Fibroblast of villous mesenchyme (primary cell): ENCODE data around the gene VSIG10L2. TPM values are rescaled to one million over a fixed set of nuclear protein-coding genes. Genes with fewer than 3 reads are reported as not detected.

Experiments
- DNase-seq: peaks from one replicate; pipeline ENCODE4 v3.0.0-alpha.2; 2010; ENCODE audit warnings: low read depth
- H3K4me3 ChIP-seq: 2 replicates; pipeline ENCODE4 v1.5.1; 2011; ENCODE audit warnings: low read depth, mild to moderate bottlenecking, low read length
- total RNA-seq: library from RNA; depleted of rRNA; stranded (reverse); fragments of >200 nt; gene quantifications from 2 replicates; pipeline ENCODE4 v1.2.3, GENCODE V29; 2012
- TF ChIP-seq, protein P1 (sequence below): IDR thresholded peaks from 2 replicates; pipeline ENCODE4 v1.5.1; 2012; ENCODE audit warnings: low read depth, mild to moderate bottlenecking, low read length; ENCODE audit not compliant: insufficient read depth

Gene VSIG10L2
- total RNA-seq, 1 donor: not detected

DNA sequence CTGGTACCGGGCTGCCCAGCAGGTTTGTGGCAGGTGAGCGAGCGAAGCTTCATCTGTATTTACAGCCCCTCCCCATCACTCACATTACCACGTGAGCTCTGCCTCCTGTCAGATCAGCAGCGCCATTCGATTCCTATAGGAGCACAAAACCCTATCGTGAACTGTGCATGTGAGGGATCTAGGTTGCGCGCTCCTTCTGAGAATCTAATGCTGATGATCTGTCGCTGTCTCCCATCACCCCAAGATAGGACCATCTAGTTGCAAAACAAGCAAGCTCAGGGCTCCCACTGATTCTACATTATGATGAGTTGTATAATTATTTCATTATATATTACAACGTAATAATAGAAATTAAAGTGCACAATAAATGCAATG, 15.8 kb upstream of the VSIG10L2 start:
- TF ChIP-seq, protein P1, sequence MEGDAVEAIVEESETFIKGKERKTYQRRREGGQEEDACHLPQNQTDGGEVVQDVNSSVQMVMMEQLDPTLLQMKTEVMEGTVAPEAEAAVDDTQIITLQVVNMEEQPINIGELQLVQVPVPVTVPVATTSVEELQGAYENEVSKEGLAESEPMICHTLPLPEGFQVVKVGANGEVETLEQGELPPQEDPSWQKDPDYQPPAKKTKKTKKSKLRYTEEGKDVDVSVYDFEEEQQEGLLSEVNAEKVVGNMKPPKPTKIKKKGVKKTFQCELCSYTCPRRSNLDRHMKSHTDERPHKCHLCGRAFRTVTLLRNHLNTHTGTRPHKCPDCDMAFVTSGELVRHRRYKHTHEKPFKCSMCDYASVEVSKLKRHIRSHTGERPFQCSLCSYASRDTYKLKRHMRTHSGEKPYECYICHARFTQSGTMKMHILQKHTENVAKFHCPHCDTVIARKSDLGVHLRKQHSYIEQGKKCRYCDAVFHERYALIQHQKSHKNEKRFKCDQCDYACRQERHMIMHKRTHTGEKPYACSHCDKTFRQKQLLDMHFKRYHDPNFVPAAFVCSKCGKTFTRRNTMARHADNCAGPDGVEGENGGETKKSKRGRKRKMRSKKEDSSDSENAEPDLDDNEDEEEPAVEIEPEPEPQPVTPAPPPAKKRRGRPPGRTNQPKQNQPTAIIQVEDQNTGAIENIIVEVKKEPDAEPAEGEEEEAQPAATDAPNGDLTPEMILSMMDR: no peak
- no peak for DNase-seq
- no peak overlapping the region for H3K4me3 ChIP-seq

DNA sequence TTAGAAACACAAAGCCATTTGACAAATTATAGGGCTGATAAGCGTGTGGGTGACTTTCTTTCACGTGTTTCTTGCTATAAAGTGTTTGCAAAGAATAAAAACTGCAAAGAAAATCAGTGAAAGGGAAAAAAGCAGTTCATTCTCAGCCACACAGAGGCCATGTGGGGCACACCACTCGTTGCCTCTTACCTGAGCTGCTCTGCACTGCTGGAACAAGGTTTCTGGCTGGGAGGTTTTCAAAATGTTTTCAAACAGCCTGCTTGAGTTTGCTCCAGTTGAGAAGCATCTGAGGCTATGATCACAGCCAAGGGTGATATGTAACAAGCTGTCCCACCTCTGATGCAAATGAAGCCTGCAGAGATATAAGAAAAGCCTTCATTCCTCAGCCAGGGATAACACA, 14.7 kb upstream of the VSIG10L2 start:
- TF ChIP-seq, protein P1: no peak
- no peak overlapping the region for H3K4me3 ChIP-seq
- no peak for DNase-seq

DNA sequence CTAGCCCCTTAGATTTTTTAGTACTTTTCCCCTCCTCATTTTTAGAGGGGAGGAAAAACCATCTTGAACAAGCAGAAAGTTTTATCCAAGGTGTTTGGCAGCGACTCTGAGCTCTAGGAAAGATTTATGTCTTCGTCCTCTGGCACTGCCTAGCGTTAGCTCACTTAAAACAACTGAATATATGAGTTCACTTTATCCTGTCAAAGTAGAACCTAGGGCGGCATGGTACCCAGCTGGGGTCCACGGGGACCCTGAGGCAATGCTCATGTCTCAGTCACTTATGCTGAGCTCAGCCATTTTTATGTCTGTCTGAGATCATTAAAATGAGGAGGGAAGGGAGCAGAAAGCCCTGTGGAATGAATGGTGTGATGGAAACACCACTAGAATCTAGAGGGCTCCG, 14.2 kb upstream of the VSIG10L2 start:
- no peak for DNase-seq
- H3K4me3 ChIP-seq: no peak overlapping the region
- TF ChIP-seq, protein P1: no peak

DNA sequence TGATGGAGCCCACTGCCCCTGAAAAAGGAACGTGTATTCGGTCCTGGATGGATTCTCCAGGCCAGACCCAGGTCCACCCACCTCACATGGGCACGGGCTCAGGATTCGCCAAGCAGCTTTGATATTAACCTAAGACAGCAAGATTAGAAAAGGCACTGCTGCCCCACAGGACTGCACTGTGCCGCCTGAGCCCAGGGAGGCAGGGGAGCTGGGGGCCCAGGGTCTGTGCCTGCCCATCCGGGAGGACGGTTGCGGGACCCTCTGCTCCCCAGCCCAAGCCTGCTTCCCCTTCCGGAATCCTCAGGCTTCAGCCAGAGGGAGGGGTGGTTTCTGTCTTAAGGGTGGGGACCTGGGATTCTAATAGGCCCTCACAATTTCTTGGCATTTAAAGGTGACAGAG, 13.5 kb upstream of the VSIG10L2 start:
- H3K4me3 ChIP-seq: no peak overlapping the region
- TF ChIP-seq, protein P1: no peak
- DNase-seq: no peak

DNA sequence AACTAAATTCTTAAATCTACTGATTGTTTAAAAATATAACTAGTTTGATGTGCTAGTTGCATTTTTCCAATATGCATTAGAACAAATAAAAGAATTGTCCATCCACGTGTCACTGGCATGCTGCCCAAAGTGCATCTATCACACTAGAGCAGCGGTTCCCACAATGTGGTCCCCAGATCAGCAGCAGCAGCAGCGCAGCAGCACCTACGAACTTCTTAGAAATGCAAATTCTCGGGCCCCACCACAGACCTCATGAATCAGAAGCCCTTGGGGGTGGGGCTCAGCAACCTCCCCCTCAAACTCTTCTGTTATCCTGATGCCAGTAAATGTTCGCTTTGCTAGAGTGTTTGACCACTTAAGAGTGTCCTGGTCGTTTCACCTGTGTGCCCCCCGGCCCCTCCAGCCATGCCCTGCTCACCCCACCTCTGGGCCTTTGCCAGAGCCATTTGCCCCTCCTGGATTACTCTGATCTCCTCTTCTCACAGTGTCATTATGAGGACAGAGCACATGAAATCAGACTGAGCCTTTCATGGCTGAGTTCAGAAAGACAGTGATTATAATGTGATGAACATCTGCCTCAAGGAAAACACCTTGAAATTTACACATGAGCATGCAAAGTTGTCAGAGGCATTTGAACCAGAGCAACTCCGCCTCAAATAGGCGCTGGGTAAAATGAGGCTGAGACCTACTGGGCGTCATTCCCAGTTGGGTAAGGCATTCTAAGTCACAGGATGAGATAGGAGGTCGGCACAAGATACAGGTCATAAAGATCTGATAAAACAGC, 12.6 kb upstream of the VSIG10L2 start:
- DNase-seq: no peak
- TF ChIP-seq, protein P1: no peak
- H3K4me3 ChIP-seq: no peak overlapping the region

DNA sequence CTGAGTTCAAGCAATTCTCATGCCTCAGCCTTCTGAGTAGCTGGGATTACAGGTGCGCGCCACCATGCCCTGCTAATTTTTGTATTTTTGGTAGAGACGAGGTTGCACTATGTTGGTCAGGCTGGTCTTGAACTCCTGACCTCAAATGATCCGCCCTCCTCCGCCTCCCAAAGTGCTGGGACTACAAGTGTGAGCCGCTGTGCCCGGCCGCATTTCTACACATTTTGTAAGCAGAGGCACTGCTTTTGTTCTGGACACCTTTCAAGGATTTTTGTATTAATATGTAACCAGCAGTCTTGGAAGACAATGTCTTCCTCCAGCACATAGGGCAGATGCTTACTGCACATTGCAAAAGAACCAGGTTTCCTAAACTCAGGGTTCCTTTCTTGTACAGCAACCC, 11.4 kb upstream of the VSIG10L2 start:
- DNase-seq: no peak
- TF ChIP-seq, protein P1: no peak
- H3K4me3 ChIP-seq: no peak overlapping the region

DNA sequence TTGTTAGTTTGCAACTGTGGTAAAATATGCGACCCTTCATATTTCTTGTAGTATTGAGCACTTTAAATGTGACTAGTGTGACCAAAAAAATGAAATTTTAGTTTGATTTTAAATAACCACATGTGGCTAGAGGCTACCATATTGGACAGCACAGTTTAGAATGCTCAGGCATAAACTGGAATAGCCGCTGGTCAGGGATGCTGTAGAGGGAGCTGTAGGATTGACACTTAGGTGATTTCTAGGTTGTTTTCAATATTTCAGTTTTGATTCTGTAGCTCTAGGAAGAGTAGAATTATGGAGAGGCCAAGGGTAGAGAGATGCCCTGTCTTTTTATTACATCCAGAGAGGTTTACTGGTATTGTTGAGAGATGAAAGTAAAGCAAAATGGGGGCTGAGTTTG, 10.8 kb upstream of the VSIG10L2 start:
- TF ChIP-seq, protein P1: no peak
- DNase-seq: no peak
- no peak overlapping the region for H3K4me3 ChIP-seq
